ENCODE results near the gene IPP. TPM values are rescaled to one million over a fixed set of nuclear protein-coding genes. Genes with fewer than 3 reads are reported as not detected.

IPP gene
- total and polyA plus RNA-seq, 2 of the 8 experiments (the other 6 are each of a cell fraction or from before 2014, with no cell fraction given): 1.4 to 5.6 TPM

DNA sequence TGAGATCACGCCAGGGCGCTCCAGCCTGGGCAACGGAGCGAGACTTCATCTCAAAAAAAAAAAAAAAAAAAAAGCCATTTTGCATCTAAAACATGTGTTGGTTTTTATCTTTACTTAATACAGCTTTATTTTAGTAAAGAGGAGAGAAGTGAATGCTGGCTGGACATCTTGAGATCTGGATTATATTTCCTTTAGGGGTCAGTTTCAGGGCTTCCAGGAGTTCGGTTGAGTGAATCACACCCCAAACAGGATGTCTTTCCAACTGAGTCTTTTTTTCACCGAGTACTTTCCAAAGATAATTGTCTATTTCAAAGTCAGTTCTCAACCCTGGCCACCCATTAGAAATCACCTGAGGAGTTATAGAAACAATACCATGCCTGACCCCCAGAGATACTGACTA lies 16.6 kb upstream of the IPP start (continued):
- TF ChIP-seq, protein P1, sequence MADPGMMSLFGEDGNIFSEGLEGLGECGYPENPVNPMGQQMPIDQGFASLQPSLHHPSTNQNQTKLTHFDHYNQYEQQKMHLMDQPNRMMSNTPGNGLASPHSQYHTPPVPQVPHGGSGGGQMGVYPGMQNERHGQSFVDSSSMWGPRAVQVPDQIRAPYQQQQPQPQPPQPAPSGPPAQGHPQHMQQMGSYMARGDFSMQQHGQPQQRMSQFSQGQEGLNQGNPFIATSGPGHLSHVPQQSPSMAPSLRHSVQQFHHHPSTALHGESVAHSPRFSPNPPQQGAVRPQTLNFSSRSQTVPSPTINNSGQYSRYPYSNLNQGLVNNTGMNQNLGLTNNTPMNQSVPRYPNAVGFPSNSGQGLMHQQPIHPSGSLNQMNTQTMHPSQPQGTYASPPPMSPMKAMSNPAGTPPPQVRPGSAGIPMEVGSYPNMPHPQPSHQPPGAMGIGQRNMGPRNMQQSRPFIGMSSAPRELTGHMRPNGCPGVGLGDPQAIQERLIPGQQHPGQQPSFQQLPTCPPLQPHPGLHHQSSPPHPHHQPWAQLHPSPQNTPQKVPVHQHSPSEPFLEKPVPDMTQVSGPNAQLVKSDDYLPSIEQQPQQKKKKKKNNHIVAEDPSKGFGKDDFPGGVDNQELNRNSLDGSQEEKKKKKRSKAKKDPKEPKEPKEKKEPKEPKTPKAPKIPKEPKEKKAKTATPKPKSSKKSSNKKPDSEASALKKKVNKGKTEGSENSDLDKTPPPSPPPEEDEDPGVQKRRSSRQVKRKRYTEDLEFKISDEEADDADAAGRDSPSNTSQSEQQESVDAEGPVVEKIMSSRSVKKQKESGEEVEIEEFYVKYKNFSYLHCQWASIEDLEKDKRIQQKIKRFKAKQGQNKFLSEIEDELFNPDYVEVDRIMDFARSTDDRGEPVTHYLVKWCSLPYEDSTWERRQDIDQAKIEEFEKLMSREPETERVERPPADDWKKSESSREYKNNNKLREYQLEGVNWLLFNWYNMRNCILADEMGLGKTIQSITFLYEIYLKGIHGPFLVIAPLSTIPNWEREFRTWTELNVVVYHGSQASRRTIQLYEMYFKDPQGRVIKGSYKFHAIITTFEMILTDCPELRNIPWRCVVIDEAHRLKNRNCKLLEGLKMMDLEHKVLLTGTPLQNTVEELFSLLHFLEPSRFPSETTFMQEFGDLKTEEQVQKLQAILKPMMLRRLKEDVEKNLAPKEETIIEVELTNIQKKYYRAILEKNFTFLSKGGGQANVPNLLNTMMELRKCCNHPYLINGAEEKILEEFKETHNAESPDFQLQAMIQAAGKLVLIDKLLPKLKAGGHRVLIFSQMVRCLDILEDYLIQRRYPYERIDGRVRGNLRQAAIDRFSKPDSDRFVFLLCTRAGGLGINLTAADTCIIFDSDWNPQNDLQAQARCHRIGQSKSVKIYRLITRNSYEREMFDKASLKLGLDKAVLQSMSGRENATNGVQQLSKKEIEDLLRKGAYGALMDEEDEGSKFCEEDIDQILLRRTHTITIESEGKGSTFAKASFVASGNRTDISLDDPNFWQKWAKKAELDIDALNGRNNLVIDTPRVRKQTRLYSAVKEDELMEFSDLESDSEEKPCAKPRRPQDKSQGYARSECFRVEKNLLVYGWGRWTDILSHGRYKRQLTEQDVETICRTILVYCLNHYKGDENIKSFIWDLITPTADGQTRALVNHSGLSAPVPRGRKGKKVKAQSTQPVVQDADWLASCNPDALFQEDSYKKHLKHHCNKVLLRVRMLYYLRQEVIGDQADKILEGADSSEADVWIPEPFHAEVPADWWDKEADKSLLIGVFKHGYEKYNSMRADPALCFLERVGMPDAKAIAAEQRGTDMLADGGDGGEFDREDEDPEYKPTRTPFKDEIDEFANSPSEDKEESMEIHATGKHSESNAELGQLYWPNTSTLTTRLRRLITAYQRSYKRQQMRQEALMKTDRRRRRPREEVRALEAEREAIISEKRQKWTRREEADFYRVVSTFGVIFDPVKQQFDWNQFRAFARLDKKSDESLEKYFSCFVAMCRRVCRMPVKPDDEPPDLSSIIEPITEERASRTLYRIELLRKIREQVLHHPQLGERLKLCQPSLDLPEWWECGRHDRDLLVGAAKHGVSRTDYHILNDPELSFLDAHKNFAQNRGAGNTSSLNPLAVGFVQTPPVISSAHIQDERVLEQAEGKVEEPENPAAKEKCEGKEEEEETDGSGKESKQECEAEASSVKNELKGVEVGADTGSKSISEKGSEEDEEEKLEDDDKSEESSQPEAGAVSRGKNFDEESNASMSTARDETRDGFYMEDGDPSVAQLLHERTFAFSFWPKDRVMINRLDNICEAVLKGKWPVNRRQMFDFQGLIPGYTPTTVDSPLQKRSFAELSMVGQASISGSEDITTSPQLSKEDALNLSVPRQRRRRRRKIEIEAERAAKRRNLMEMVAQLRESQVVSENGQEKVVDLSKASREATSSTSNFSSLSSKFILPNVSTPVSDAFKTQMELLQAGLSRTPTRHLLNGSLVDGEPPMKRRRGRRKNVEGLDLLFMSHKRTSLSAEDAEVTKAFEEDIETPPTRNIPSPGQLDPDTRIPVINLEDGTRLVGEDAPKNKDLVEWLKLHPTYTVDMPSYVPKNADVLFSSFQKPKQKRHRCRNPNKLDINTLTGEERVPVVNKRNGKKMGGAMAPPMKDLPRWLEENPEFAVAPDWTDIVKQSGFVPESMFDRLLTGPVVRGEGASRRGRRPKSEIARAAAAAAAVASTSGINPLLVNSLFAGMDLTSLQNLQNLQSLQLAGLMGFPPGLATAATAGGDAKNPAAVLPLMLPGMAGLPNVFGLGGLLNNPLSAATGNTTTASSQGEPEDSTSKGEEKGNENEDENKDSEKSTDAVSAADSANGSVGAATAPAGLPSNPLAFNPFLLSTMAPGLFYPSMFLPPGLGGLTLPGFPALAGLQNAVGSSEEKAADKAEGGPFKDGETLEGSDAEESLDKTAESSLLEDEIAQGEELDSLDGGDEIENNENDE (IDR thresholded peaks at IDR 0.05; ENCODE audit: insufficient replicate concordance, low read length): no peak
- TF ChIP-seq RBBP5 (IDR thresholded peaks at IDR 0.05; ENCODE audit: borderline replicate concordance, low read depth, low read length): no peak
- no peak for TF ChIP-seq TAF1 (IDR thresholded peaks at IDR 0.05; ENCODE audit: low read depth, low read length)
- TF ChIP-seq, protein P2, sequence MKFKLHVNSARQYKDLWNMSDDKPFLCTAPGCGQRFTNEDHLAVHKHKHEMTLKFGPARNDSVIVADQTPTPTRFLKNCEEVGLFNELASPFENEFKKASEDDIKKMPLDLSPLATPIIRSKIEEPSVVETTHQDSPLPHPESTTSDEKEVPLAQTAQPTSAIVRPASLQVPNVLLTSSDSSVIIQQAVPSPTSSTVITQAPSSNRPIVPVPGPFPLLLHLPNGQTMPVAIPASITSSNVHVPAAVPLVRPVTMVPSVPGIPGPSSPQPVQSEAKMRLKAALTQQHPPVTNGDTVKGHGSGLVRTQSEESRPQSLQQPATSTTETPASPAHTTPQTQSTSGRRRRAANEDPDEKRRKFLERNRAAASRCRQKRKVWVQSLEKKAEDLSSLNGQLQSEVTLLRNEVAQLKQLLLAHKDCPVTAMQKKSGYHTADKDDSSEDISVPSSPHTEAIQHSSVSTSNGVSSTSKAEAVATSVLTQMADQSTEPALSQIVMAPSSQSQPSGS (IDR thresholded peaks at IDR 0.05; ENCODE audit: low read length): no peak
- TF ChIP-seq RAD21 (IDR thresholded peaks at IDR 0.05 in 1 of 2, conservative IDR thresholded peaks at IDR 0.05 in 1 of 2; ENCODE audit: low read depth in 2 of 2, low read length in 2 of 2): no peak
- TF ChIP-seq, protein P3, sequence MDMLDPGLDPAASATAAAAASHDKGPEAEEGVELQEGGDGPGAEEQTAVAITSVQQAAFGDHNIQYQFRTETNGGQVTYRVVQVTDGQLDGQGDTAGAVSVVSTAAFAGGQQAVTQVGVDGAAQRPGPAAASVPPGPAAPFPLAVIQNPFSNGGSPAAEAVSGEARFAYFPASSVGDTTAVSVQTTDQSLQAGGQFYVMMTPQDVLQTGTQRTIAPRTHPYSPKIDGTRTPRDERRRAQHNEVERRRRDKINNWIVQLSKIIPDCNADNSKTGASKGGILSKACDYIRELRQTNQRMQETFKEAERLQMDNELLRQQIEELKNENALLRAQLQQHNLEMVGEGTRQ (IDR thresholded peaks at IDR 0.05; ENCODE audit: low read length): no peak
